ENCODE data around the gene GSPT1.

GSPT1 gene

DNA sequence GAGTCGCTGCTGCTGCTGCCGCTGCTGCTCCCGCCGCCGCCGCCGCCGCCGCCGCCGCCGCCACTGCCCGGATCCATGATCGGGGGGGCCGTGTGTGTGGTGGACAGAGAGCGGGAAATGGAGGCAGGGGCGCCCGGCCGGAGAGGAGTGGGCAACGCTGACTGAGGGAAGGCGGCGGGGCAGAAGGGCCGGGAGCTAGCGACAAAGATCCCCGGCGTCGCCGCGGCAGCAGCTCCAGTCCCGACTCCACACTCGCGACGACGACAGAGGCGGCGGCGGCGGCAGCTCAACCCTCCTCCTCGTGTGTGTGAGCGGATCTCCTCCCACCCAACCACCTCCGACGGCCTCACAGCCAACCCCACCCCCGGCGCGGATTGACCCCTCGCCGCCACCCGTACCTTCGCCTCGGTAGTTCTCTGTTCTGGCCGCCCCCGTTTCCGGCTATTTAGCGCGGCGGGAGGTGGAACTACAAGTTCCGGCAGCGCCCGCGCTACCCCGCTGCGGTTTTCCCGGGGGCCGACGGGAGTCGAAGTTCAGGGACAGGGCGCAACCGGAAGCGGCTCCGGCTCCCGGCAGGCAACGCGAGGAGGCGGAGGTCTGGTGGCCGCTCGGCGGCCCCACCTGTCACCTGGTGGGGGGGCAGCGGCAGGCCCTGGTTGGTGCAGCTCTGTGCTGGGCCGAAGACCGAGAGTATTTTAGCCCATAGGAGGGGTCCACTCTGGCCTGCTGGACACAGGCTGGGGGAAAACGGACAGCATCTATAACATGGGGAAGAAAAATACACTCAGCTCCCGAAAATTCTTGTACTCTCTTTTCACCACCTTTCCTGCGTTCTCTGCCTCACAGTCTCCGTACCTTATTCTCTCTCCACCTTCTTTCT is at the start of gene GSPT1:
GSPT1 (minus strand) TSS at position 313 of the 880 bp plus-strand sequence; CDS start at position 77, 236 bp downstream.
- peak; percentile 94 for ATAC-seq
- TF ChIP-seq RARB (CRISPR knock-in tag; IDR thresholded peaks at IDR 0.05) (no peak), ZNF70 (CRISPR knock-in tag; IDR thresholded peaks at IDR 0.05) (peak; percentile 71), PPARA (CRISPR knock-in tag; IDR thresholded peaks at IDR 0.05; ENCODE audit: borderline replicate concordance) (no peak), ESRRG (CRISPR knock-in tag; IDR thresholded peaks at IDR 0.05) (no peak), ZC3H10 (CRISPR knock-in tag; IDR thresholded peaks at IDR 0.05) (no peak), TSHZ2 (CRISPR knock-in tag; IDR thresholded peaks at IDR 0.05) (peak; percentile 93), TOX (CRISPR knock-in tag; IDR thresholded peaks at IDR 0.05; ENCODE audit: borderline replicate concordance) (no peak), ISL1 (CRISPR knock-in tag; IDR thresholded peaks at IDR 0.05) (no peak), ZNF565 (CRISPR knock-in tag; conservative IDR thresholded peaks at IDR 0.05; ENCODE audit: low read depth) (peak; percentile 78; the same call in 1 of the 2 replicates), POU6F1 (CRISPR knock-in tag; IDR thresholded peaks at IDR 0.05; ENCODE audit: borderline replicate concordance, low read depth) (no peak), BACH2 (CRISPR knock-in tag; IDR thresholded peaks at IDR 0.05; ENCODE audit: borderline replicate concordance) (no peak), TCF4 (CRISPR knock-in tag; IDR thresholded peaks at IDR 0.05; ENCODE audit: borderline replicate concordance) (no peak), OSR1 (CRISPR knock-in tag; IDR thresholded peaks at IDR 0.05) (no peak), CSDC2 (CRISPR knock-in tag; IDR thresholded peaks at IDR 0.05) (peak; percentile 93; the same call in 1 of the 2 replicates), ZFP3 (CRISPR knock-in tag; IDR thresholded peaks at IDR 0.05) (peak; percentile 89), GLIS3 (CRISPR knock-in tag; IDR thresholded peaks at IDR 0.05) (no peak), CREB5 (CRISPR knock-in tag; IDR thresholded peaks at IDR 0.05; ENCODE audit: low read depth) (no peak), SNAI2 (CRISPR knock-in tag; IDR thresholded peaks at IDR 0.05) (peak; percentile 93), ARNTL (CRISPR knock-in tag; IDR thresholded peaks at IDR 0.05; ENCODE audit: borderline replicate concordance, low read depth) (peak; percentile 44; the same call in 1 of the 2 replicates), ZNF8 (CRISPR knock-in tag; IDR thresholded peaks at IDR 0.05) (no peak), ZFP30 (CRISPR knock-in tag; IDR thresholded peaks at IDR 0.05) (no peak)
- TF ChIP-seq, protein P1, sequence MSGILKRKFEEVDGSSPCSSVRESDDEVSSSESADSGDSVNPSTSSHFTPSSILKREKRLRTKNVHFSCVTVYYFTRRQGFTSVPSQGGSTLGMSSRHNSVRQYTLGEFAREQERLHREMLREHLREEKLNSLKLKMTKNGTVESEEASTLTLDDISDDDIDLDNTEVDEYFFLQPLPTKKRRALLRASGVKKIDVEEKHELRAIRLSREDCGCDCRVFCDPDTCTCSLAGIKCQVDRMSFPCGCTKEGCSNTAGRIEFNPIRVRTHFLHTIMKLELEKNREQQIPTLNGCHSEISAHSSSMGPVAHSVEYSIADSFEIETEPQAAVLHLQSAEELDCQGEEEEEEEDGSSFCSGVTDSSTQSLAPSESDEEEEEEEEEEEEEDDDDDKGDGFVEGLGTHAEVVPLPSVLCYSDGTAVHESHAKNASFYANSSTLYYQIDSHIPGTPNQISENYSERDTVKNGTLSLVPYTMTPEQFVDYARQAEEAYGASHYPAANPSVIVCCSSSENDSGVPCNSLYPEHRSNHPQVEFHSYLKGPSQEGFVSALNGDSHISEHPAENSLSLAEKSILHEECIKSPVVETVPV (CRISPR knock-in tag; IDR thresholded peaks at IDR 0.05), result no peak
- TF ChIP-seq, protein P2, sequence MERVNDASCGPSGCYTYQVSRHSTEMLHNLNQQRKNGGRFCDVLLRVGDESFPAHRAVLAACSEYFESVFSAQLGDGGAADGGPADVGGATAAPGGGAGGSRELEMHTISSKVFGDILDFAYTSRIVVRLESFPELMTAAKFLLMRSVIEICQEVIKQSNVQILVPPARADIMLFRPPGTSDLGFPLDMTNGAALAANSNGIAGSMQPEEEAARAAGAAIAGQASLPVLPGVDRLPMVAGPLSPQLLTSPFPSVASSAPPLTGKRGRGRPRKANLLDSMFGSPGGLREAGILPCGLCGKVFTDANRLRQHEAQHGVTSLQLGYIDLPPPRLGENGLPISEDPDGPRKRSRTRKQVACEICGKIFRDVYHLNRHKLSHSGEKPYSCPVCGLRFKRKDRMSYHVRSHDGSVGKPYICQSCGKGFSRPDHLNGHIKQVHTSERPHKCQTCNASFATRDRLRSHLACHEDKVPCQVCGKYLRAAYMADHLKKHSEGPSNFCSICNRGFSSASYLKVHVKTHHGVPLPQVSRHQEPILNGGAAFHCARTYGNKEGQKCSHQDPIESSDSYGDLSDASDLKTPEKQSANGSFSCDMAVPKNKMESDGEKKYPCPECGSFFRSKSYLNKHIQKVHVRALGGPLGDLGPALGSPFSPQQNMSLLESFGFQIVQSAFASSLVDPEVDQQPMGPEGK (CRISPR knock-in tag; IDR thresholded peaks at IDR 0.05; ENCODE audit: borderline replicate concordance), result peak; percentile 58; the same call in 1 of the 2 replicates
